GM12892 (cell line): Measurements from ENCODE around the gene LHX3.

ENCODE experiments used
- POLR2A ChIP-seq: IDR thresholded peaks from 2 replicates; pipeline ENCODE4 v1.6.1; 2011; ENCODE audit warnings: low read depth, low read length, control low read depth
- POLR2AphosphoS5 ChIP-seq: IDR thresholded peaks from 2 replicates; pipeline ENCODE4 v1.6.1; 2011; ENCODE audit warnings: low read depth, low read length, control low read depth

GRCh38 chr9:136149853-136150252 lies 55.1 kb downstream of the LHX3 start:
- TF ChIP-seq POLR2A (no peak), POLR2AphosphoS5 (no peak)
